Vagina (tissue), 2 donors: ENCODE data around the gene NAMPT.

ENCODE experiments used
- CTCF ChIP-seq, 3 experiments: fragments of 450-650 bp in 2 of 3; fragments of 200-600 bp in 1 of 3; sonication (generic) in 1 of 3; IDR thresholded peaks; one replicate each; pipeline ENCODE4 v1.5.1; 2017 to 2019; ENCODE audit warnings: antibody characterized with exemption in 3 of 3, mild to moderate bottlenecking in 2 of 3, moderate library complexity in 2 of 3
- POLR2AphosphoS5 ChIP-seq, 2 donors: sonication (generic); formaldehyde crosslinking; IDR thresholded peaks; one replicate each; pipeline ENCODE4 v1.9.0; 2017; ENCODE audit warnings: antibody characterized with exemption in 2 of 2, mild to moderate bottlenecking in 2 of 2, low read depth in 1 of 2; ENCODE audit not compliant: insufficient read depth in 1 of 2

- TF ChIP-seq CTCF (IDR thresholded peaks at IDR 0.05) (no peak), POLR2AphosphoS5 (IDR thresholded peaks at IDR 0.05; ENCODE audit: insufficient read depth in 1 of 2, low read depth in 1 of 2) (no peak)
Measured at GRCh38 chr7:106225856-106226255, 58.9 kb downstream of the NAMPT start.
